Lung (tissue), 12 donors: Measurements from ENCODE around the gene HTR1A. TPM values are rescaled to one million over a fixed set of nuclear protein-coding genes. Genes with fewer than 3 reads are reported as not detected.

Experiments
- ATAC-seq: fragments of 200-7000 bp; cut with Tn5 transposase; one replicate; pipeline ENCODE4 v1.9.1; 2020; ENCODE audit warnings: moderate number of reproducible peaks; ENCODE audit not compliant: insufficient read depth, low FRiP score
- DNase-seq, 3 donors: peaks; one replicate each; pipeline ENCODE4 v3.0.0-alpha.2; 2013 to 2017
- H3K27ac ChIP-seq, 2 donors: one replicate each; pipeline ENCODE4 v1.5.1; 2013; ENCODE audit warnings: mild to moderate bottlenecking in 2 of 2, moderate library complexity in 2 of 2, control low read depth in 1 of 2, inconsistent platforms in 1 of 2, low read depth in 1 of 2, low read length in 1 of 2
- H3K27me3 ChIP-seq, 3 donors: one replicate each; pipeline ENCODE4 v1.5.1; 2013; ENCODE audit warnings: low read length in 2 of 3; ENCODE audit not compliant: control insufficient read depth in 3 of 3, insufficient read depth in 3 of 3
- H3K36me3 ChIP-seq, 4 donors: one replicate each; pipeline ENCODE4 v1.5.1; 2013; ENCODE audit warnings: low read length in 4 of 4, mild to moderate bottlenecking in 1 of 4, moderate library complexity in 1 of 4; ENCODE audit not compliant: control insufficient read depth in 4 of 4, insufficient read depth in 4 of 4
- H3K4me1 ChIP-seq, 5 donors: one replicate each; pipeline ENCODE4 v1.5.1; 2013; ENCODE audit warnings: low read length in 5 of 5, mild to moderate bottlenecking in 2 of 5, moderate library complexity in 1 of 5; ENCODE audit not compliant: control insufficient read depth in 5 of 5, insufficient read depth in 5 of 5
- H3K4me3 ChIP-seq: one replicate; pipeline ENCODE4 v1.5.1; 2013; ENCODE audit warnings: mild to moderate bottlenecking, control low read depth, moderate library complexity
- H3K9ac ChIP-seq, 2 donors: one replicate each; pipeline ENCODE4 v1.5.1; 2013; ENCODE audit warnings: low read length in 2 of 2, control low read depth in 1 of 2; ENCODE audit not compliant: insufficient read depth in 1 of 2
- H3K9me3 ChIP-seq, 4 donors: one replicate each; pipeline ENCODE4 v1.5.1; 2013; ENCODE audit warnings: low read length in 3 of 4, mild to moderate bottlenecking in 1 of 4, moderate library complexity in 1 of 4; ENCODE audit not compliant: control insufficient read depth in 4 of 4, insufficient read depth in 3 of 4
- CTCF ChIP-seq: IDR thresholded peaks from 2 replicates; pipeline ENCODE4 v1.5.1; 2012; ENCODE audit warnings: mild to moderate bottlenecking; ENCODE audit errors: control extremely low read depth, extremely low read depth
- WGBS, 2 donors: extraction: QIAGEN DNeasy Blood & Tissue Kit; methylation state at CpG; one replicate each; pipeline ENCODE4 v1.1.7; 2013; 5-methylcytosine and 5-hydroxymethylcytosine counted together
- polyA plus RNA-seq, 2 donors: library from polyadenylated mRNA; stranded (reverse); fragments of 200-250 nt; gene quantifications; one replicate each; pipeline ENCODE4 v1.2.1, GENCODE V29; 2013
- total RNA-seq, 2 donors: library from RNA; depleted of rRNA in 1 of 2; stranded (reverse); fragments of >200 nt in 1 of 2; gene quantifications; one replicate each; pipeline ENCODE4 v1.2.1, GENCODE V29; 2014 to 2021
- donor health status: control.
- donor health status: control.
- donor health status: Bipolar disorder and iron deficiency.
- donor health status: healthy.
- donor health status: DM: yes; HTN: yes; CAD: no.

The HTR1A gene
- total and polyA plus RNA-seq, 4 donors = 0.20 TPM; not detected in 3

GRCh38 chr5:63923914-63924313 lies 38.3 kb downstream of the HTR1A start:
- no peak for ATAC-seq
- no peaks in the 10 kb centered on the region for H3K36me3 ChIP-seq
- H3K4me3 ChIP-seq = no peak overlapping the region
- no peak overlapping the region for H3K9ac ChIP-seq
- H3K27me3 ChIP-seq = no peaks in the 10 kb centered on the region
- H3K4me1 ChIP-seq = no peaks in the 10 kb centered on the region
- no peak overlapping the region for H3K27ac ChIP-seq
- 54 to 56% methylated on average over 3 of the region's 3 CpGs for WGBS, 2 donors
- peak; percentile 24 to 57 (median 25) for DNase-seq
- TF ChIP-seq CTCF = no peak
- H3K9me3 ChIP-seq = no peaks in the 10 kb centered on the region

DNA sequence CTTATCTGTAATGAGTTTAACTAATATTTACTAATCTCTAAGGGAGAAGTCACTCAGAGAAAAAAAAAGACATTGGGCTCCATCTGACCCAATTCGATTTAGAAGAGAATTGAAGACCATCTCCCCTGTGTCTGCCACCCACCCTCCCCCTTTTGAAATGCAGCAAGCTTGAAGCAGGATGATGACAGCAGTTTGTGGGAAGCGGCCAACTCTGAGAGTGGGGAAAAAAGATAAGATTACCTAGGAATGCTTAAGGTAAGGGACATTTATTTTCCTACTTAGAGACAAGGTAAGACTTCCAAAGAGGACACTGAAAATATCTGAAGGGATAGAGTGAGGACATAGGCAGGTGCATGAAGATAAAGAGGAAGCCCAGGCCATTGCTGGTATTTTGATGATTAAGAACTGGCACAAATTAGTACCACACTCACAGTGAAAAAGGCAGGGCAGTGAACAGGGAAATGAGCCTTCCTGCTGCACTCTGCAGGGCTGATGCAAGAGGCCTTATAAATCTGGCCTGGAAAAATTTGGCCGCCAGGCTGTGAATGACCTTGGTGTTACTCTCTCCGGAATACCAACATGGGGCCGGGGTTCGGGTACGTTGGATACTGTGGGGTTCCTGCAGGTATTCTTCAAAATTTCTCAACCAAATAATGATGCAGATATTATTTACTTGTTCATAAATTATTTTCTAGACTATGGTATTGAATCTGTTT lies 42.3 kb downstream of the HTR1A start:
- no peaks in the 10 kb centered on the region for H3K36me3 ChIP-seq
- DNase-seq (no peak), ATAC-seq (no peak)
- no peaks in the 10 kb centered on the region for H3K4me1 ChIP-seq
- 85% methylated on average over 7 of the region's 7 CpGs for WGBS, 2 donors
- no peaks in the 10 kb centered on the region for H3K27me3 ChIP-seq
- no peak for TF ChIP-seq CTCF
- H3K27ac ChIP-seq = no peak overlapping the region
- no peaks in the 10 kb centered on the region for H3K9me3 ChIP-seq
- H3K4me3 ChIP-seq = no peak overlapping the region
- no peak overlapping the region for H3K9ac ChIP-seq

GRCh38 chr5:63916786-63917185 lies 45.5 kb downstream of the HTR1A start:
- no peaks in the 10 kb centered on the region for H3K27me3 ChIP-seq
- ATAC-seq (no peak), DNase-seq (no peak)
- no peaks in the 10 kb centered on the region for H3K36me3 ChIP-seq
- no peaks in the 10 kb centered on the region for H3K9me3 ChIP-seq
- no peak overlapping the region for H3K4me3 ChIP-seq
- no peak overlapping the region for H3K27ac ChIP-seq
- H3K9ac ChIP-seq = no peak overlapping the region
- no peak for TF ChIP-seq CTCF
- H3K4me1 ChIP-seq = no peaks in the 10 kb centered on the region

- H3K9ac ChIP-seq = no peak overlapping the region
- H3K36me3 ChIP-seq = no peaks in the 10 kb centered on the region
- H3K27ac ChIP-seq = no peak overlapping the region
- ATAC-seq (no peak), DNase-seq (no peak)
- 96 to 100% methylated on average over 1 of the region's 1 CpG for WGBS, 2 donors
- peaks cover 0 to 3% (median 0%) of the 10 kb centered on the region in 5 donors for H3K4me1 ChIP-seq
- no peaks in the 10 kb centered on the region for H3K27me3 ChIP-seq
- no peak overlapping the region for H3K4me3 ChIP-seq
- H3K9me3 ChIP-seq = no peaks in the 10 kb centered on the region
- no peak for TF ChIP-seq CTCF
Observed at GRCh38 chr5:63911871-63912270, 50.4 kb downstream of the HTR1A start.
